UCSD-AML1 (cell line): Measurements from ENCODE around the gene TMEM245.

Experiments used
- DNase-seq: peaks from one replicate; lab custom pipeline; 2025; ENCODE audit not compliant: unreplicated experiment; lab: John Stamatoyannopoulos, UW

Gene TMEM245

DNA sequence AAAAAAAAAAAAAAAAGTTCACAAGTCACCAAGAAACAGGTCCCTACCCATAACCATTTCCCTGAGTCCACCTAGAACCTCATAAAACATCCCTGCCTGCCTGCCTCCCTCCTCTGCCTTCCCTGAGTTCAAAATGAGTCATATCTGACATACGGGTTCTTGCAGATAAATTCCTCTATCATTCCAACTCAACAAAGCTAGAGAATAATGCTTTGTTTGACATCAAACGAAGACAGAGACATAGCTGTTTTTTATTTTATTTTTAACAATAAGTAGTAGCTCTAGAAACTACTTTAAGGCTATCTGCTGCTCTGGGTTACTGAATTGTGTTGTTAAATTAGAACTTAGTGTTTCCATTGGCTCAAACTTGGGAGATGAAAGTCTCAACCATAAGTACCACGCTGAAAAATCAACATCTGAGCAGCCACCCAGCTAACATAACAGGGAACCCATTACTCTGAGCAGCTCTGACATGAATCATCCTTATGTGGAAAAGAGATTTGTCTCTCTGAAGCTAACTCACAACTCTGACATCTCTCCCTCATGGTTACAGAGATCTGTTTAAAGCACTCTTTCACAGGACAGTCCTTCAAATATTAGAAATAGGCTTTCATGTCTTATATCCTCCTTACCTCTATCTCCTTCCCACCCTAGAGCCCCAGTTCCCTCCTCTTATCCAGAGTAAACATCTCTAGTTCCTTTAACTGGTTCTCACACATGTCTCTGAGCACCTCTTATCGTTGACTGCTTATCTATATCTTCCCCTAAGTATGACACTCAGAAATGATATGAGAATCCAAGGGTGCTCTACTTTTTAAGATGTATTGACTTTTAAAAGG lies 12.1 kb downstream of the TMEM245 start:
- no peak for DNase-seq

GRCh38 chr9:109101810-109102209 lies 17.9 kb downstream of the TMEM245 start:
- DNase-seq = no peak

DNA sequence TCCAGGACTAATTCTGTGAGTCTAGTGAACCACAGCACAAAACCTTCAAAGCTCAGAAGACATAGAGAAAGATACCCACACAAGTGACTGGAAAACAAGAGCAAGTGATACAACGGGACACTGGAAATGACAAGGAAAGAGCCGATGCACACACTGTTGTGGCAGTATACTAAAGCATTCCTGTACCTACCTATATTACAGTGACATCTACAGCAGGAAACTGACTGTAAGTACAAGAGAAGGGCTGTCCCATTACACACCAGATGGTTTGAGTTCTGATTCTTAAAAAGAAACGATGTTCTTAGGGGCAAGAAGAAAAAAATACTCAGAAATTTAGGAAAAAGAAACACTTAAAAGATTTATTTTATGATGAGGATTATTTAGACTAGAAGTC lies 18.5 kb downstream of the TMEM245 start:
- DNase-seq = no peak

- DNase-seq = no peak
Observed at GRCh38 chr9:109100543-109101201, 19.1 kb downstream of the TMEM245 start.

DNA sequence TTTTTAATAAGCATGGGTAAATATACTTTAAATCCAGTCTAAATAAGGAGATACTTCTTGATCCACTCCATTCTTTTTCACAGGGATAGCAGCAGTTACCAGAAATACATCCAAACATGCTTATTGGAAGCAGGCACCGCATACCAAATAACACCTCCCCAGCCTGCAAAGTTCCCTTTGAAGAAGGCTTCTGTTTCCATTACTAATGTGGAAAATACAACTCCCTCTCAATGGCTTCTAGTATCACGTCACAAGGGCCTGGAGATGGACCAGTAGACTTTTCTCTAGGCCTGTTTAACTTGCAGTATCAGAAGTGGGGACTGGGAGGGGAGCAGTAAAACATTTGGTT lies 20.8 kb downstream of the TMEM245 start:
- no peak for DNase-seq

DNA sequence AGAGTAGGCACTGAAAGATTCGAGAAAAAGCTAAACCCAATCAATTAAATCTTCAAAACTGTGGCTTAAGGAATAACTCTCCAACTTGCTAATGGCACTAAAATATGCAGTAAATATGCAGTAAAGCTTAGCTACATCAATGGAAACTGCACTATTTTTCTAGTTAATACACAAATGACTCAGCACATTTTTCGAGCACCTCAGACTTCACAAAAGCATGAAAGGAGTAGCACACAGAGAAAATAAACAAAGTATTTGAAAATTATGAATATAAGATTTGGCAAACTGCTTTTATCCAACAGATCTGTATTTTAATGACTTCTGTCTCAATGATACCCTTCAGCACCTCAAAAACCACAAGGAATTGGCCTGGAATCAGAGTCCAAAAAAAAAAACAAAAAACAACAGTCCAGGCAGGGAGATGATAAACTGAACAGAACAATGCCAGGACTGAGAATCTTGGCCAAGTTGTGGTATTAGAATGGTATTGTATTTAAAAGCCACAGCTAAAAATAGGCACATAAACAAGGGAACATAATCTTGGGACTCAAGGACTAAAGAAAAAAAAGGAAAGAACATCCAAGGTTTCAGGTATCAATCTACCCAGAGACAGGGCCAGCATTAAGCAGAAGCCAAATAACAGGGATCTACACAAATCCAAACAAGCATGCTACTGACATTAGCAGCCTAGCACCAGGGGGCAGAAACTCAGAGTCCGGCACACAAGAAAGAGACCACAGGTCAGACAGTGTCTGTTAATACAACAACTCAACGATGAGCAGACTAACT lies 21.4 kb downstream of the TMEM245 start:
- no peak for DNase-seq

DNA sequence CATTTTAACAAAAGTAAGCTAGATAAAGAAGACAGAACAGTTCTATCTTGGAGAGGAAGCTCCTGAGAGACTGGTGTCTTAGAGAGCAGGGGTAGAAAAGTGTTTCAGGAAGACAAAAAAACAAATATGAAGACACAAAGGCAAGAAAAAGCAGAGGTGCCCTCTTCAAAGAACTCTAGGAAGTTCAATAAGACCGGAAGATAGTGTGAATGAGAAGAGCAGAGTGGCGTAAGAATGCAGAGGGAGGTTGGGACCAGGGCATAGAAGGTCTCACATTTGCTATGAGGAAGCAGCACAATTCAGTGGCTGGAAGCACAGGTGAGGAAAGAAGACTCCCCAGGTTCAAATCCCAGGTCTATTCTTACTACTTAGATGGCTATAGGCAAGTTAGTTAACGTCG lies 22.6 kb downstream of the TMEM245 start:
- no peak for DNase-seq

GRCh38 chr9:109095321-109095720 lies 24.4 kb downstream of the TMEM245 start:
- DNase-seq = no peak

DNA sequence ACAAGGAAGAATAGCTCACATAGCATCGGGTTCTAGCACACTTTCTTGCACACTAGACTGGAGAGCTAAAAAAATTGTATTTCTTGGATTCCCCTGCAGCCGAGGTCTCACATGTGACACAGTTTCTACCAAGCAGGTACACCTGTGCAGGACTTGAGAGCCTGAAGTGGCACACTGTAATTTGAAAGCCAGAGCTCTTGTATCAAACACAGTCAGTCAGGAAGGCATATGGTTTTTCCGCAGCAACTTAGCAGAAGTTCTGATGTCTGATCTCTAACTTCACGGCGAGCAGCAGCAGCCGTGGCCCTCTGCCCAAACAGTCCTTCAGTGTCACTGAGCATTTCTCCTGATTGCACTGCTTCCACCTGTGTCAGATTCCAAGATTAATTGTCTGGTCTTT lies 25.5 kb downstream of the TMEM245 start:
- DNase-seq = no peak

DNA sequence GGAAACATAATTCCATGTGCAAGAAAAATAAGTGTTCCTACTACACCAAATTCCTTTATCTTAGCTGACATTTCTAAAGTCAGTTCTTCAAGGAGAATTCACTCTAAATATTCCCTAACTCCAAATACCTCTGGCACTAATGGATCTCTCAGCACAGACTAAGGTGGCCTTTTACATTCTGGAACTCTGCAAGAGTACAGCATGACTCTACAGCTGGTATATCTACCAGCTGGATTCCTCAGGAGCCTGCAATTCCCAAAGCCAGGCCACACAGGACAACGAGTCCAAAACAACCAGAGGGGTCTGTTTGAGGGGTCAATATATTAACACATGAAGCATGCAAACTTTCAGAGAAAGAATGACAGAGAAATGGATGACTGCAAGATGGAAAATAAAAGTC lies 27.2 kb downstream of the TMEM245 start:
- DNase-seq = no peak

GRCh38 chr9:109092051-109092580 lies 27.6 kb downstream of the TMEM245 start:
- DNase-seq = no peak

DNA sequence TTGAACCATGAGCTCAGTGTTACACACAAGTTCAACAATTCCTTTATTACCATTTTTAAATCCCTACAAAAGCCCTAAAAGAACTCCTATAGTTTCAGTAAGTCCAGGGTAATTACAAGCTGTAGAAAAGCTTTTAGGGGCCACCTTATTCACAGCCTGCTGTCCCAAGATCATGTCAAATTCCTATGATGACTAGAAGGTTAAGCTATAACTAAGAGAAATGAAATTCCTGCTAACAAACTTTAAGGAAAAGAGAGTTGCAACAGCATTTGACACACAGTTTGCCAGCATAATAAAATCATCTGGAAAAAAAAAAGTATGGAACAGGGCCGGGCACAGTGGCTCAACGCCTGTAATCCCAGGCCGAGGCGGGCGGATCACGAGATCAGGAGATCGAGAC lies 31.5 kb downstream of the TMEM245 start:
- no peak for DNase-seq

GRCh38 chr9:109087795-109088194 lies 32.0 kb downstream of the TMEM245 start:
- no peak for DNase-seq

DNA sequence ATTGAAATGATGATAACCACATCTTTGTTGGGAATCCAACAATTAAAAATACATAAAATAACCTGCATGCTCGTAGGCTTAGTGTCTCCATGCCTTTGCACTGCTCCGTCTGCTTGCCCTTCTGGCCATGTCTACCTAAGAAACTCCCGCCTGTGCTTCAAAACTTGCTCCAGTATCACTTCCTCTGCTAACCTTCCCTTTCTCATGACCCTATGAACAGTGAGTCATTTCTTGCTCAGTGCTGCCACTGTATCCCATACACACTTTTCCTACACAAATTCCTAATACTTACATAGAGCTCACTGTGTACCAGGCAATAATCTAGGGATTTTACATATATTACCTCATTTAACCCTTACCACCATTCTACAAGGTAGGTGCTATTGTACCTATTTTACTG lies 33.5 kb downstream of the TMEM245 start:
- no peak for DNase-seq

- DNase-seq = no peak
Observed at GRCh38 chr9:109085510-109085909, 34.2 kb downstream of the TMEM245 start.

DNA sequence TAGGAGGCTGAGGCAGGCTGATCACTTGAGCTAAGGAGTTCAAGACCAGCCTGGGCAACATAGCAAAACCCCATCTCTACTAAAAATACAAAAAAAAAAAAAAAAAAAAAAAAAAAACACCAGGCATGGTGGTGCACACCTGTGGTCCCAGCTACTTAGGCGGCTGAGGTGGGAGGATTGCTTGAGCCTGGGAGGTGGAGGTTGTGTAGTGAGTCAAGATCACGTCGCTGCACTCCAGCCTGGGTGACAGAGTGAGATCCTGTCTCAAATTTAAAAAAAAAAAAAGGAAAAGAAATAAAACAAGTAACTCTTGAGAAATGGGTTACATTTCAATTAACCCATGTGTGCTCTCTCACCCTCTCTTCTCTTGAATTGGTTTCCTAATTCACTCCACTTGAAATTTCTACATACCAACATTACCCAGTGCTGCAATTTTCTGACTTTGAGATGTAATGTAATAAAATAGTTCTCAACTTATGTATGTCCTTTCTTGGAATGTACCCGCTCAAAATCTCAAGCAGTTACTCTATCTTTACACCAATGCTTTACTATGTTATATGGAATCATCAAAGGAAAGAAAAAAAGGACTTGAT lies 35.8 kb downstream of the TMEM245 start:
- DNase-seq = no peak

DNA sequence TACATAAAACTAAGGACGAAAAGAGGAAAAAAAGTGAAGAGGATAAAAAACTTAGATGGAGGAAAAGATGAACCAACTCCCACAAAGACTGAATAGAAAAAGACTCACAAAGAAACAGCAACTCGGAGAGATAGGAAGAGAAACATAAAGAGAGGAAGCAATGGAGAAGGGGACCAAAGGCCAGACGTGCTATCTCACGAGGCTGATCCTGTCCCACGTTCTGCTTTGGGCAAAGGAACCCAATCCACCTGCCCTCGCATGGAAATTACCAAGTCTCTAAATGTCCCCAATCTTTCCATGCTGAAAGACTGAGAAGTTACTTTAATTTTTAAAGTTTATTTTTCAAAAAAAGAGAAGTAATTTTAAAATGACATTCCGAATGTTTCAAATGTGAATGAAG lies 36.6 kb downstream of the TMEM245 start:
- DNase-seq = no peak

- DNase-seq = no peak
Observed at GRCh38 chr9:109082091-109082620, 37.6 kb downstream of the TMEM245 start.

DNA sequence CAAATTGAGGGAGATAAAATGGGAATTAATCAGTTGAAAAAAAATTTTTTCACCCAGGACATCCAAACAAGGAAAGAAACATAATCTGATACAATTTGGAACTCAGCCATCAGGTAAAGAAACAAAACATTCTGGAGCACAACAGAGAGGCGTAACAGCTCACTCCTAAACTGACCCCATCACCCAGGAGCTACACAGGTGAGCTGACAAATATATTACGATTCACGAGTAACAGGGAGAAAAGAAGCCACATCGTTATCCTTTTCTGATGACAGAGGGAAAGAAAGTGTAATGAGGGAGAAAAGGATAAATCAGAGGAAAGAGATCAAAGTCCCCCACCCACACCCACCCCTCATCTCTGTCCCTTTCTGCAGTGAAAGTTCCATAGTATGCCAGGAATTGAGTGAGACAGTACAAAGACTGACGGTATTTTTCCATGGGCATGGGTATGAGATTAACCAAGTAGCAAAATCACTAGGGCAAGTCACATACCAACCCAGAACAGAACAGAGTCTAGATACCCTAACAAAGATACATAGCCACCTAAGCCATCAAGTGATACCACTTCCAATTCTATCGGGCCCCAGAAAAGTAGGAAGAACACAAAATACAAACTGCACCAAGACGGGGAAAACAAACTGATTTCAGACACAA lies 45.4 kb downstream of the TMEM245 start:
- no peak for DNase-seq

- DNase-seq = no peak
Observed at GRCh38 chr9:109072821-109073435, 46.8 kb downstream of the TMEM245 start.
